ENCODE measurements around the gene MTCL1. TPM values are rescaled to one million over a fixed set of nuclear protein-coding genes. Genes with fewer than 3 reads are reported as not detected.
A peak's percentile ranks its signal among the peaks of the same experiment; 100 is the strongest.

MTCL1 gene
- total and polyA plus RNA-seq, 12 donors = 0.43 to 12.5 (median 2.1) TPM

GRCh38 chr18:8786483-8787370, 81.4 kb downstream of the MTCL1 start:
- TF ChIP-seq CTCF (IDR thresholded peaks at IDR 0.05) (no peak), POLR2A (IDR thresholded peaks at IDR 0.05) (no peak)
- Histone ChIP-seq H3K4me3 (no peak overlapping the region), H3K9me3 (replicated peaks in 1 of 3) (no peaks in the 10 kb centered on the region), H3K4me1 (replicated peaks in 1 of 2) (no peaks in the 10 kb centered on the region), H3K27me3 (no peaks in the 10 kb centered on the region), H3K27ac (no peak overlapping the region), H3K36me3 (replicated peaks in 1 of 2) (no peaks in the 10 kb centered on the region)
- DNase-seq = peak in 1 of 7 donors; percentile 46
- intact Hi-C loops (cut with DNase I) = no loop called here
- WGBS, 4 donors = 63 to 91% (median 77%) methylated on average over 16 to 17 of the region's 17 CpGs

DNA sequence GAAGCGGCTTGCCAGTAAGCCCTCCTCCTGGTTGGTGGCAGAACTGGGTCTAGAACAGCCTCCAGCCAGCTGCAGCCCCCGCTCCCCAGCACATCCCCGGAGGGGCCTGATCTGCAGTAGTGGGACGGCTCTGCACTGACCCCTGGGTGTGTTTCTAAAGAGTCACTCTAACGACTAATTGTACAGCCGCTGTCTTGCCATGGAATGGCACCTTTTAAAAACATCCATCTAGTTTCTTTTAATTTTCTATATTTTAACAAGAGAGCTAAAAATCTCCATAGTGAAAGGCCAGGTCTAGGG, 82.0 kb downstream of the MTCL1 start:
- 89 to 92% (median 90%) methylated on average over 6 of the region's 6 CpGs for WGBS, 4 donors
- no peak for DNase-seq
- no peaks in the 10 kb centered on the region for H3K4me1 ChIP-seq (replicated peaks in 1 of 2)
- no peak overlapping the region for H3K27ac ChIP-seq
- H3K36me3 ChIP-seq (replicated peaks in 1 of 2) = no peaks in the 10 kb centered on the region
- H3K9me3 ChIP-seq (replicated peaks in 1 of 3) = no peaks in the 10 kb centered on the region
- no peaks in the 10 kb centered on the region for H3K27me3 ChIP-seq
- TF ChIP-seq POLR2A (IDR thresholded peaks at IDR 0.05) (no peak), CTCF (IDR thresholded peaks at IDR 0.05) (no peak)
- H3K4me3 ChIP-seq = no peak overlapping the region
- intact Hi-C loops (cut with DNase I) = no loop called here

DNA sequence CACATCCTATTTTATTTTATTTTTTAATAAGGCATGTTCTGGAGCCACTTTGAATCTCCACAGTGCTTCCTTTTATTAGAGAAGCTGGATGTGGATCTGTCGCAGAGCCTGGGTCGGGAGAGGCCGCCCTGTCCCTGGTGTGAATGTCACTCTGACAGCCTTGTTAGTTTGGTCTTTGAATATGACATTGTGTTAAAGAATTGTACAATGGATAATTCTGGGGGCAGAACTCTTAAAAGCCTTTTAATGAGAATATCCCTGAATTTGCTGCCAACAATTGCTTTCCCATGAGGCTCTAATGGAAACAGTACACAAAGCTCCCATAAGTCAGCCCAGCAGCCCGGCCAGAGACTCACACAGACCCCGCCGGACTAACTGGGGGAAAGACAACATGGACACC, 82.4 kb downstream of the MTCL1 start:
- WGBS, 4 donors = 78 to 92% (median 89%) methylated on average over 6 of the region's 6 CpGs
- Histone ChIP-seq H3K36me3 (replicated peaks in 1 of 2) (no peaks in the 10 kb centered on the region), H3K27ac (no peak overlapping the region), H3K9me3 (replicated peaks in 1 of 3) (no peaks in the 10 kb centered on the region), H3K4me1 (replicated peaks in 1 of 2) (no peaks in the 10 kb centered on the region), H3K4me3 (no peak overlapping the region), H3K27me3 (no peaks in the 10 kb centered on the region)
- DNase-seq = peak in 1 of 7 donors; percentile 47
- TF ChIP-seq CTCF (IDR thresholded peaks at IDR 0.05) = no peak
- no peak for TF ChIP-seq POLR2A (IDR thresholded peaks at IDR 0.05)
- intact Hi-C loops (cut with DNase I) = no loop called here

DNA sequence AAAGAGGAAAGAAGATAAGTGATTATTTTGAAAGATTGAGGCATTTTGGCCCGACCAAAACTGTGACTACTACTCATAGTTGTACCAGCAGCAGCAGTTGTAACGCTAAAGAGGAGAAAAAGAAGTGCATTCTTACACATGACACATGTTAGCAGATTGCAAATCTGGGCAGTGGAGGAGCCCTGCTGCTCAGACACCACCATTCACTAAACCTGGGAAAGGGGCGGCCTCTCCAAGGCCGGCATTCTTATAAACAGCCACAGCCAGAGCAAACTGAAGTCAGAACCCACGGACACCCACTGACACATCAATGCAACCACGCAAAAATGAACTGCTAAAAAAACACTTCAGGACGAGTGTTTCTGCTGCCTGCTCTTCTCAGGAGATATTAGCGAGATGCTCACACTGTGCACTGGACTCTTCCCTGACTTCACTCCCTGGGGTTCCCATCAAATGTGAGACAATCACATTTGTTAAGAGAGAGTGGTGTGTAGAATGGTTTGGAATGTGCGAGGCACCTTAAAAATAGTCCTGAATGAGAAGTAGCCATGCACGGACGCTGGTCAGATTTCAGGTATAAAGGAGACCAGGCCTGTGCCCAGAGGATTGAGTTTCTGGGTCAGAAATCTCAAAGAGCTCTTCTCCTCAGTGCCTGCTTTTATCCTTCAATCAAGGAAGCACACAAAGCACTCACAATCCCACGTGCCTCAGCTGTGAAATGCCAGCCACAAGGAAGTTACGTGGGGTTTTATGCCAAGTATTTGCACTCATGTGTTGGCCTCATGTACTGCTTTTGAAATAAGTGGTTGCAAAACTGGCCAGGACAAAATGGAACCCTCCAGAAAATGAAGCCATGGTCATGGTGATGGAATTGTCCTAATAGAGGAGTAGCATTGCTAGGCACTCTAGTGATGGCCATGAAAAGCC, 83.4 kb downstream of the MTCL1 start:
- no peaks in the 10 kb centered on the region for H3K36me3 ChIP-seq (replicated peaks in 1 of 2)
- H3K27me3 ChIP-seq = no peaks in the 10 kb centered on the region
- no peak for DNase-seq
- WGBS, 4 donors = 72 to 89% (median 88%) methylated on average over 13 of the region's 13 CpGs
- H3K27ac ChIP-seq = no peak overlapping the region
- no peaks in the 10 kb centered on the region for H3K9me3 ChIP-seq (replicated peaks in 1 of 3)
- H3K4me3 ChIP-seq = no peak overlapping the region
- intact Hi-C loops (cut with DNase I) = no loop called here
- TF ChIP-seq POLR2A (IDR thresholded peaks at IDR 0.05) = no peak
- no peak for TF ChIP-seq CTCF (IDR thresholded peaks at IDR 0.05)
- H3K4me1 ChIP-seq (replicated peaks in 1 of 2) = no peaks in the 10 kb centered on the region

Measured in adrenal gland (tissue), 12 donors.